Transverse colon (tissue), 3 donors: ENCODE results near the gene CFHR2.

Experiments used
- EP300 ChIP-seq: sonication (generic); formaldehyde crosslinking; IDR thresholded peaks from one replicate; pipeline ENCODE4 v1.6.1; 2017; ENCODE audit warnings: antibody characterized with exemption, low read depth
- TF ChIP-seq, protein P1 (sequence below), 5 experiments: fragments of 200-600 bp in 3 of 5; fragments of 450-650 bp in 2 of 5; sonication (generic) in 3 of 5; IDR thresholded peaks; 1 replicate in 2 of 5; 2 replicates in 3 of 5; pipeline ENCODE4 v1.5.1; 2016 to 2017; ENCODE audit warnings: antibody characterized with exemption in 5 of 5, inconsistent platforms in 3 of 5, mild to moderate bottlenecking in 2 of 5, moderate library complexity in 1 of 5

DNA sequence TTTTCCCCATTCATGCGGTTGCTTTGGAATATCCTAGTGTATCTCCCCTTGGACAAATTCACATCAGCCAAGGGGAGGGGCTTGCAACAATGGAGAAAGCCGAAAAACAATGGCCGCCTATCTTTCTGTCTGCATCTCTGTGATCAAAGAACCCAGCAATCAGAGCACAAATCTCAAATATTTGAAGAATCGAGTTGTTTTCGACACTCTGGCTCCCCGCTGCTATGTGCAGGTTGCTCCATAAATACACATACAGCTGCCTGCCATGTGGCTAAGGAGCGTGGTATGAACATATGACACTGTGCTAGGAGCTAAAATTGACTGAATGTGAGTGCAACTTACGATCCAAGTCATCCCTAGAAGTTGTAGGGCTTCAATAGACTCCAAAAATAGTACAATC lies 47.2 kb upstream of the CFHR2 start:
- TF ChIP-seq, protein P1, sequence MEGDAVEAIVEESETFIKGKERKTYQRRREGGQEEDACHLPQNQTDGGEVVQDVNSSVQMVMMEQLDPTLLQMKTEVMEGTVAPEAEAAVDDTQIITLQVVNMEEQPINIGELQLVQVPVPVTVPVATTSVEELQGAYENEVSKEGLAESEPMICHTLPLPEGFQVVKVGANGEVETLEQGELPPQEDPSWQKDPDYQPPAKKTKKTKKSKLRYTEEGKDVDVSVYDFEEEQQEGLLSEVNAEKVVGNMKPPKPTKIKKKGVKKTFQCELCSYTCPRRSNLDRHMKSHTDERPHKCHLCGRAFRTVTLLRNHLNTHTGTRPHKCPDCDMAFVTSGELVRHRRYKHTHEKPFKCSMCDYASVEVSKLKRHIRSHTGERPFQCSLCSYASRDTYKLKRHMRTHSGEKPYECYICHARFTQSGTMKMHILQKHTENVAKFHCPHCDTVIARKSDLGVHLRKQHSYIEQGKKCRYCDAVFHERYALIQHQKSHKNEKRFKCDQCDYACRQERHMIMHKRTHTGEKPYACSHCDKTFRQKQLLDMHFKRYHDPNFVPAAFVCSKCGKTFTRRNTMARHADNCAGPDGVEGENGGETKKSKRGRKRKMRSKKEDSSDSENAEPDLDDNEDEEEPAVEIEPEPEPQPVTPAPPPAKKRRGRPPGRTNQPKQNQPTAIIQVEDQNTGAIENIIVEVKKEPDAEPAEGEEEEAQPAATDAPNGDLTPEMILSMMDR (IDR thresholded peaks at IDR 0.05), result no peak
- no peak for TF ChIP-seq EP300
